ENCODE data around the gene ZNF362. TPM values are rescaled to one million over a fixed set of nuclear protein-coding genes. Genes with fewer than 3 reads are reported as not detected.
A peak's percentile ranks its signal among the peaks of the same experiment; 100 is the strongest.

The ZNF362 gene
- total RNA-seq, 2 donors from 2014 or later: 29.5 to 29.8 TPM

- DNase-seq: no peak
- ATAC-seq: no peak
- intact Hi-C loops (cut with DNase I): no loop called here
These were observed 61.1 kb downstream of the ZNF362 start for GRCh38 chr1:33317354-33317753.

- intact Hi-C loops (cut with DNase I): no loop called here
- ATAC-seq (no peak), DNase-seq (no peak)
These were observed 61.7 kb downstream of the ZNF362 start for GRCh38 chr1:33317946-33318345.

GRCh38 chr1:33319186-33319948, 63.1 kb downstream of the ZNF362 start:
- DNase-seq: no peak
- no peak for ATAC-seq
- intact Hi-C loops (cut with DNase I): no loop called here

- peak in 1 of 2 donors; percentile 23 for ATAC-seq
- no peak for DNase-seq
- intact Hi-C loops (cut with DNase I): no loop called here
These were observed 63.8 kb downstream of the ZNF362 start for GRCh38 chr1:33319949-33320618.

GRCh38 chr1:33320619-33321165, 64.4 kb downstream of the ZNF362 start, which contains the start of gene A3GALT2:
TSS of gene A3GALT2 (minus strand) at chr1:33321098. CDS start at chr1:33321098, 0 bp downstream.
- intact Hi-C loops (cut with DNase I): no loop called here
- ATAC-seq (peak in 1 of 2 donors; percentile 2), DNase-seq (no peak)

GRCh38 chr1:33321178-33321577, 64.9 kb downstream of the ZNF362 start:
- intact Hi-C loops (cut with DNase I): no loop called here
- ATAC-seq (no peak), DNase-seq (no peak)

- ATAC-seq: no peak
These were observed 65.8 kb downstream of the ZNF362 start for GRCh38 chr1:33322109-33322508.

GRCh38 chr1:33322870-33323585, 66.7 kb downstream of the ZNF362 start:
- DNase-seq (no peak), ATAC-seq (no peak)
- intact Hi-C loops (cut with DNase I): no loop called here

More at GRCh38 chr1:33322109-33322508, 65.8 kb downstream of the ZNF362 start:
- intact Hi-C loops (cut with DNase I): no loop called here
- no peak for DNase-seq

- ATAC-seq (peak in 1 of 2 donors; percentile 9), DNase-seq (no peak)
- intact Hi-C loops (cut with DNase I): no loop called here
These were observed 67.6 kb downstream of the ZNF362 start for GRCh38 chr1:33323663-33324477.

GRCh38 chr1:33324677-33325575, 68.6 kb downstream of the ZNF362 start:
- ATAC-seq (peak in 1 of 2 donors; percentile 5), DNase-seq (no peak)
- intact Hi-C loops (cut with DNase I): no loop called here

GRCh38 chr1:33326785-33327184, 70.5 kb downstream of the ZNF362 start:
- ATAC-seq: no peak
- intact Hi-C loops (cut with DNase I): no loop called here

GRCh38 chr1:33327587-33328325, 71.5 kb downstream of the ZNF362 start:
- DNase-seq (peak; percentile 45), ATAC-seq (peak; percentile 53 to 54)

More at GRCh38 chr1:33326785-33327184, 70.5 kb downstream of the ZNF362 start:
- DNase-seq: no peak

GRCh38 chr1:33328817-33329216, 72.5 kb downstream of the ZNF362 start:
- DNase-seq (no peak), ATAC-seq (no peak)
- intact Hi-C loops (cut with DNase I): no loop called here

More at GRCh38 chr1:33327587-33328325, 71.5 kb downstream of the ZNF362 start:
- intact Hi-C loops (cut with DNase I): no loop called here

- intact Hi-C loops (cut with DNase I): no loop called here
- ATAC-seq (no peak), DNase-seq (no peak)
These were observed 73.5 kb downstream of the ZNF362 start for GRCh38 chr1:33329600-33330305.

GRCh38 chr1:33330361-33330890, 74.1 kb downstream of the ZNF362 start:
- DNase-seq: no peak
- intact Hi-C loops (cut with DNase I): no loop called here
- no peak for ATAC-seq

GRCh38 chr1:33330906-33331305, 74.6 kb downstream of the ZNF362 start:
- DNase-seq (no peak), ATAC-seq (no peak)
- intact Hi-C loops (cut with DNase I): no loop called here
